HEK293 (cell line): Measurements from ENCODE around the gene ISOC2.
A peak's percentile ranks its signal among the peaks of the same experiment; 100 is the strongest.

Experiments
- CTCF ChIP-seq: fragments of 450-650 bp; formaldehyde crosslinking; IDR thresholded peaks from 2 replicates; pipeline ENCODE4 v1.5.1; 2016; ENCODE audit warnings: missing biosample characterization, missing genetic modification characterization
- MYNN ChIP-seq: fragments of 450-650 bp; formaldehyde crosslinking; IDR thresholded peaks from 2 replicates; pipeline ENCODE4 v1.5.1; 2016; ENCODE audit warnings: missing biosample characterization, missing genetic modification characterization, borderline replicate concordance
- PRDM10 ChIP-seq: fragments of 450-650 bp; formaldehyde crosslinking; IDR thresholded peaks from 2 replicates; pipeline ENCODE4 v1.5.1; 2016; ENCODE audit warnings: missing biosample characterization, missing genetic modification characterization
- ZNF214 ChIP-seq: fragments of 450-650 bp; formaldehyde crosslinking; IDR thresholded peaks from 2 replicates; pipeline ENCODE4 v1.5.1; 2017; ENCODE audit warnings: missing biosample characterization, mild to moderate bottlenecking, missing genetic modification characterization, borderline replicate concordance
- ZNF24 ChIP-seq: fragments of 450-650 bp; formaldehyde crosslinking; IDR thresholded peaks from 2 replicates; pipeline ENCODE4 v1.5.1; 2016; ENCODE audit warnings: missing biosample characterization, missing genetic modification characterization
- ZNF302 ChIP-seq: fragments of 450-650 bp; formaldehyde crosslinking; IDR thresholded peaks from 2 replicates; pipeline ENCODE4 v1.5.1; 2016; ENCODE audit warnings: missing biosample characterization, missing genetic modification characterization, low read depth
- ZNF704 ChIP-seq: fragments of 450-650 bp; formaldehyde crosslinking; IDR thresholded peaks from 2 replicates; pipeline ENCODE4 v1.5.1; 2016; ENCODE audit warnings: missing biosample characterization, missing genetic modification characterization
- ZNF768 ChIP-seq: fragments of 450-650 bp; formaldehyde crosslinking; IDR thresholded peaks from 2 replicates; pipeline ENCODE4 v1.5.1; 2018; ENCODE audit warnings: missing biosample characterization, mild to moderate bottlenecking, missing genetic modification characterization
- ZNF785 ChIP-seq: fragments of 450-650 bp; formaldehyde crosslinking; IDR thresholded peaks from 2 replicates; pipeline ENCODE4 v1.5.1; 2016; ENCODE audit warnings: missing biosample characterization, missing genetic modification characterization

GRCh38 chr19:55486971-55487923, 25.8 kb upstream of the ISOC2 start:
- TF ChIP-seq CTCF (tag by site-specific recombination) (no peak), ZNF302 (tag by site-specific recombination) (no peak), ZNF214 (no peak), PRDM10 (tag by site-specific recombination) (no peak), ZNF24 (tag by site-specific recombination) (peak; percentile 50; the same call in 1 of the 2 replicates), ZNF704 (no peak), ZNF768 (tag by site-specific recombination) (no peak), ZNF785 (no peak), MYNN (no peak)
